ENCODE data around the gene TKFC. TPM values are rescaled to one million over a fixed set of nuclear protein-coding genes. Genes with fewer than 3 reads are reported as not detected.

TKFC gene
- total and polyA plus RNA-seq, 4 experiments from 2014 or later, result 24.5 to 43.9 (median 36.1) TPM

GRCh38 chr11:61302550-61302949 is 30.5 kb upstream of the TKFC start:
- no peaks in the 10 kb centered on the region for H3K4me1 ChIP-seq (ENCODE audit: insufficient read depth, low read length)
- H3K27me3 ChIP-seq (ENCODE audit: insufficient read depth, low read length), result no peaks in the 10 kb centered on the region
- H3K27me3 Mint-ChIP-seq, result no peaks in the 10 kb centered on the region
- peaks cover 13 to 24% (median 15%) of the 10 kb centered on the region in 4 donors for H3K4me1 Mint-ChIP-seq
- peaks cover 71% of the 10 kb centered on the region for H3K36me3 ChIP-seq (ENCODE audit: insufficient read depth, low read length)
- no peak overlapping the region for H3K4me3 ChIP-seq (ENCODE audit: low read length in 2 of 2)
- POLR2A ChIA-PET (ENCODE audit: partially characterized antibody), result no interaction called here
- no peak for DNase-seq
- CTCF ChIA-PET (ENCODE audit: partially characterized antibody), result no interaction called here
- H3K4me3 Mint-ChIP-seq, result no peak overlapping the region
- H3K27ac ChIP-seq (ENCODE audit: low read depth, low read length), result no peak overlapping the region
- peaks cover 57 to 63% of the 10 kb centered on the region in 2 donors for H3K36me3 Mint-ChIP-seq
- H3K9me3 ChIP-seq (ENCODE audit: control insufficient read depth in 1 of 2, low read length in 2 of 2), result no peaks in the 10 kb centered on the region
- intact Hi-C loops (cut with micrococcal nuclease), result no loop called here
- no peak overlapping the region for H3K27ac Mint-ChIP-seq
- H3K9me3 Mint-ChIP-seq, result no peaks in the 10 kb centered on the region

- no peak overlapping the region for H3K4me3 ChIP-seq (ENCODE audit: low read length in 2 of 2)
- intact Hi-C loops (cut with micrococcal nuclease), result no loop called here
- Mint-ChIP-seq H3K4me1 (peaks cover 7 to 14% (median 8%) of the 10 kb centered on the region in 4 donors), H3K27ac (no peak overlapping the region), H3K27me3 (no peaks in the 10 kb centered on the region), H3K4me3 (no peak overlapping the region), H3K36me3 (peaks cover 49 to 55% of the 10 kb centered on the region in 2 donors), H3K9me3 (no peaks in the 10 kb centered on the region)
- no peaks in the 10 kb centered on the region for H3K4me1 ChIP-seq (ENCODE audit: insufficient read depth, low read length)
- no peak for DNase-seq
- H3K27ac ChIP-seq (ENCODE audit: low read depth, low read length), result no peak overlapping the region
- ChIA-PET POLR2A (ENCODE audit: partially characterized antibody) (no interaction called here), CTCF (ENCODE audit: partially characterized antibody) (no interaction called here)
- H3K9me3 ChIP-seq (ENCODE audit: control insufficient read depth in 1 of 2, low read length in 2 of 2), result no peaks in the 10 kb centered on the region
- no peaks in the 10 kb centered on the region for H3K27me3 ChIP-seq (ENCODE audit: insufficient read depth, low read length)
- peaks cover 83% of the 10 kb centered on the region for H3K36me3 ChIP-seq (ENCODE audit: insufficient read depth, low read length)
Measured at GRCh38 chr11:61303725-61304124, 29.3 kb upstream of the TKFC start.

DNA sequence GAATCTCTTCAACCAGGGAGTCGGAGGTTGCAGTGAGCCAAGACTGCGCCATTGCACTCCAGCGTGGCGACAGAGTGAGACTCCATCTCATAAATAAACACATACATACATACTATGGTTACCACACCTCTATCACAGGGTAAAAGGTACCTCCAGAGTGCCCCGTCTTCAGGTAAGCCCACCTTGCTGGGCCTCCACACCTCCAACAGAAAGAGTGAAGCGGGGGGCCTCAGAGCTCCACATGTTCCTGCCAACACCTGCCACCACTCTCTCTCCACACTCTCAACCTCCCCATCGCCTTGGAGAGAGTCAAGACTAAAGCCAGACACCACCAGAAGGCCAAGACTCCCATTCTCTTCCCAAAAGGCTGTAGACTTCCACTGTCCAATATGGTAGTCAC is 27.6 kb upstream of the TKFC start:
- H3K27ac Mint-ChIP-seq, result no peak overlapping the region
- CTCF ChIA-PET (ENCODE audit: partially characterized antibody), result no interaction called here
- no peaks in the 10 kb centered on the region for H3K27me3 Mint-ChIP-seq
- no peak overlapping the region for H3K4me3 Mint-ChIP-seq
- H3K36me3 Mint-ChIP-seq, result peaks cover 38 to 40% of the 10 kb centered on the region in 2 donors
- peaks cover 91% of the 10 kb centered on the region for H3K36me3 ChIP-seq (ENCODE audit: insufficient read depth, low read length)
- intact Hi-C loops (cut with micrococcal nuclease), result no loop called here
- peaks cover 0 to 6% (median under 1%) of the 10 kb centered on the region in 4 donors for H3K4me1 Mint-ChIP-seq
- H3K27me3 ChIP-seq (ENCODE audit: insufficient read depth, low read length), result no peaks in the 10 kb centered on the region
- H3K27ac ChIP-seq (ENCODE audit: low read depth, low read length), result no peak overlapping the region
- no peaks in the 10 kb centered on the region for H3K4me1 ChIP-seq (ENCODE audit: insufficient read depth, low read length)
- no peaks in the 10 kb centered on the region for H3K9me3 Mint-ChIP-seq
- H3K9me3 ChIP-seq (ENCODE audit: control insufficient read depth in 1 of 2, low read length in 2 of 2), result no peaks in the 10 kb centered on the region
- POLR2A ChIA-PET (ENCODE audit: partially characterized antibody), result no interaction called here
- no peak overlapping the region for H3K4me3 ChIP-seq (ENCODE audit: low read length in 2 of 2)
- DNase-seq, result no peak

- no peak overlapping the region for H3K27ac Mint-ChIP-seq
- no peaks in the 10 kb centered on the region for H3K4me1 ChIP-seq (ENCODE audit: insufficient read depth, low read length)
- H3K27me3 Mint-ChIP-seq, result no peaks in the 10 kb centered on the region
- ChIA-PET POLR2A (ENCODE audit: partially characterized antibody) (no interaction called here), CTCF (ENCODE audit: partially characterized antibody) (no interaction called here)
- peaks cover 32 to 33% of the 10 kb centered on the region in 2 donors for H3K36me3 Mint-ChIP-seq
- no peak for DNase-seq
- H3K4me1 Mint-ChIP-seq, result no peaks in the 10 kb centered on the region
- intact Hi-C loops (cut with micrococcal nuclease), result no loop called here
- H3K9me3 Mint-ChIP-seq, result no peaks in the 10 kb centered on the region
- H3K9me3 ChIP-seq (ENCODE audit: control insufficient read depth in 1 of 2, low read length in 2 of 2), result no peaks in the 10 kb centered on the region
- H3K36me3 ChIP-seq (ENCODE audit: insufficient read depth, low read length), result peaks cover 86% of the 10 kb centered on the region
- H3K4me3 ChIP-seq (ENCODE audit: low read length in 2 of 2), result no peak overlapping the region
- H3K4me3 Mint-ChIP-seq, result no peak overlapping the region
- H3K27me3 ChIP-seq (ENCODE audit: insufficient read depth, low read length), result no peaks in the 10 kb centered on the region
- no peak overlapping the region for H3K27ac ChIP-seq (ENCODE audit: low read depth, low read length)
Measured at GRCh38 chr11:61306221-61306620, 26.8 kb upstream of the TKFC start.

GRCh38 chr11:61307354-61307753 is 25.7 kb upstream of the TKFC start:
- Histone ChIP-seq H3K9me3 (ENCODE audit: control insufficient read depth in 1 of 2, low read length in 2 of 2) (no peaks in the 10 kb centered on the region), H3K36me3 (ENCODE audit: insufficient read depth, low read length) (peaks cover 86% of the 10 kb centered on the region), H3K4me3 (ENCODE audit: low read length in 2 of 2) (no peak overlapping the region), H3K4me1 (ENCODE audit: insufficient read depth, low read length) (no peaks in the 10 kb centered on the region), H3K27me3 (ENCODE audit: insufficient read depth, low read length) (no peaks in the 10 kb centered on the region), H3K27ac (ENCODE audit: low read depth, low read length) (no peak overlapping the region)
- Mint-ChIP-seq H3K27ac (no peak overlapping the region), H3K27me3 (no peaks in the 10 kb centered on the region), H3K4me1 (no peaks in the 10 kb centered on the region), H3K36me3 (peaks cover 21 to 32% of the 10 kb centered on the region in 2 donors), H3K9me3 (no peaks in the 10 kb centered on the region), H3K4me3 (no peak overlapping the region)
- intact Hi-C loops (cut with micrococcal nuclease), result no loop called here
- no peak for DNase-seq
- ChIA-PET POLR2A (ENCODE audit: partially characterized antibody) (no interaction called here), CTCF (ENCODE audit: partially characterized antibody) (no interaction called here)

DNA sequence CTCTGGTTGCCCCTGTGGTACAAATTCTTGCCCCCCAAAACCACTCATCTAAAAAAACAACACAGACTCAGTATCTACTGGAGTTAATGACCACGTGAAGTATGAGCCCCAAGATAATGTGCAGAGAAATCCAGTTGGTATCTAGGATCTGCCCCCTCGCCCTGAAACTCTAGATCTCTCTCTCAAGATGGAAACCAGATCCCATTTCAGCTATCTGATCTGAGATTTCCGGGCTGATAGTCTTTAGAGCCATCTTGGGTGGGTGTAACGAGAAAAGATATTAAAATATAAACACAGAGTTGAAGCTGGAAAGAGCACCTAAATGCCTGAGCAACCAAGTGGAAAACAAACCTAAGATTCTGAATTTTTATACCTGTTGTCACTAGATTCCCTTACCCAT is 23.9 kb upstream of the TKFC start:
- no peaks in the 10 kb centered on the region for H3K9me3 Mint-ChIP-seq
- H3K4me1 Mint-ChIP-seq, result no peaks in the 10 kb centered on the region
- no peak overlapping the region for H3K27ac Mint-ChIP-seq
- Histone ChIP-seq H3K27ac (ENCODE audit: low read depth, low read length) (no peak overlapping the region), H3K4me1 (ENCODE audit: insufficient read depth, low read length) (no peaks in the 10 kb centered on the region), H3K9me3 (ENCODE audit: control insufficient read depth in 1 of 2, low read length in 2 of 2) (no peaks in the 10 kb centered on the region), H3K4me3 (ENCODE audit: low read length in 2 of 2) (no peak overlapping the region), H3K27me3 (ENCODE audit: insufficient read depth, low read length) (no peaks in the 10 kb centered on the region), H3K36me3 (ENCODE audit: insufficient read depth, low read length) (peaks cover 83% of the 10 kb centered on the region)
- ChIA-PET POLR2A (ENCODE audit: partially characterized antibody) (no interaction called here), CTCF (ENCODE audit: partially characterized antibody) (interaction anchor here (1.1 kb wide), 1 partner anchor 126 kb away, joined by 3 read pairs; no protein-coding TSS in a partner anchor)
- intact Hi-C loops (cut with micrococcal nuclease), result no loop called here
- H3K36me3 Mint-ChIP-seq, result peaks cover 22 to 29% of the 10 kb centered on the region in 2 donors
- H3K27me3 Mint-ChIP-seq, result no peaks in the 10 kb centered on the region
- no peak overlapping the region for H3K4me3 Mint-ChIP-seq
- no peak for DNase-seq

- no peak for DNase-seq
- intact Hi-C loops (cut with micrococcal nuclease), result no loop called here
- Histone ChIP-seq H3K36me3 (ENCODE audit: insufficient read depth, low read length) (peaks cover 86% of the 10 kb centered on the region), H3K27me3 (ENCODE audit: insufficient read depth, low read length) (no peaks in the 10 kb centered on the region), H3K9me3 (ENCODE audit: control insufficient read depth in 1 of 2, low read length in 2 of 2) (no peaks in the 10 kb centered on the region), H3K4me1 (ENCODE audit: insufficient read depth, low read length) (no peaks in the 10 kb centered on the region), H3K27ac (ENCODE audit: low read depth, low read length) (no peak overlapping the region), H3K4me3 (ENCODE audit: low read length in 2 of 2) (no peak overlapping the region)
- POLR2A ChIA-PET (ENCODE audit: partially characterized antibody), result no interaction called here
- Mint-ChIP-seq H3K27ac (no peak overlapping the region), H3K36me3 (peaks cover 23 to 31% of the 10 kb centered on the region in 2 donors), H3K4me1 (no peaks in the 10 kb centered on the region), H3K9me3 (no peaks in the 10 kb centered on the region), H3K4me3 (no peak overlapping the region), H3K27me3 (no peaks in the 10 kb centered on the region)
- CTCF ChIA-PET (ENCODE audit: partially characterized antibody), result no interaction called here
Measured at GRCh38 chr11:61309739-61310138, 23.3 kb upstream of the TKFC start.

DNA sequence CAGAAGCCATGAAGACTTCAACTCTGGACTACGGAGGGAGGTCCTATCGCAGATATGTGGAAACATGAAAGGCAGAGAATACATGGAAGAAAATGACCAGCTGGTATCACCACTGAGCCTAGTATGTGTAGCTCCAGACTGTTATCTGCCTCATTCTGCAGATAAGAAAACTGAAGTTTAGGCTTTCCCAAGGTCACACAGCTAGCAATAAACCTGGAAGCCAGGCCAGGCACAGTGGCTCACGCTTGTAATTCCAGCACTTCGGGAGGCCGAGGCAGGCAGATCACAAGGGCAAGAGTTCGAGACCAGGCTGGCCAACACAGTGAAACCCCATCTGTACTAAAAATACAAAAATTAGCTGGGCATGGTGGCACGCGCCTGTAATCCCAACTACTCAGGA is 22.3 kb upstream of the TKFC start:
- H3K9me3 Mint-ChIP-seq, result no peaks in the 10 kb centered on the region
- intact Hi-C loops (cut with micrococcal nuclease), result no loop called here
- Histone ChIP-seq H3K36me3 (ENCODE audit: insufficient read depth, low read length) (peaks cover 87% of the 10 kb centered on the region), H3K4me3 (ENCODE audit: low read length in 2 of 2) (no peak overlapping the region), H3K27me3 (ENCODE audit: insufficient read depth, low read length) (no peaks in the 10 kb centered on the region), H3K27ac (ENCODE audit: low read depth, low read length) (no peak overlapping the region), H3K4me1 (ENCODE audit: insufficient read depth, low read length) (no peaks in the 10 kb centered on the region), H3K9me3 (ENCODE audit: control insufficient read depth in 1 of 2, low read length in 2 of 2) (no peaks in the 10 kb centered on the region)
- peaks cover 20 to 37% of the 10 kb centered on the region in 2 donors for H3K36me3 Mint-ChIP-seq
- no peak overlapping the region for H3K4me3 Mint-ChIP-seq
- H3K27ac Mint-ChIP-seq, result no peak overlapping the region
- H3K4me1 Mint-ChIP-seq, result no peaks in the 10 kb centered on the region
- ChIA-PET CTCF (ENCODE audit: partially characterized antibody) (no interaction called here), POLR2A (ENCODE audit: partially characterized antibody) (interaction anchor here (0.6 kb wide), 1 partner anchor 25 kb away, joined by 3 read pairs; no protein-coding TSS in a partner anchor)
- no peak for DNase-seq
- no peaks in the 10 kb centered on the region for H3K27me3 Mint-ChIP-seq

Data from CD4-positive, alpha-beta memory T cell (primary cell).